NCI-H2171 treated with DMSO at 0.1 percent for 48 hours (cell line): Measurements from ENCODE around the gene PRDM16.

ENCODE experiments used
- DNase-seq: peaks from one replicate; lab custom pipeline; 2025; lab: John Stamatoyannopoulos, UW

The PRDM16 gene

GRCh38 chr1:3373700-3374405 lies 304.9 kb downstream of the PRDM16 start:
- DNase-seq: no peak

GRCh38 chr1:3375245-3375644 lies 306.2 kb downstream of the PRDM16 start:
- no peak for DNase-seq

GRCh38 chr1:3377166-3377565 lies 308.2 kb downstream of the PRDM16 start:
- DNase-seq: no peak

GRCh38 chr1:3377604-3378279 lies 308.7 kb downstream of the PRDM16 start:
- no peak for DNase-seq

- no peak for DNase-seq
These were observed 309.6 kb downstream of the PRDM16 start for GRCh38 chr1:3378411-3379208.

GRCh38 chr1:3379934-3380333 lies 310.9 kb downstream of the PRDM16 start:
- no peak for DNase-seq

GRCh38 chr1:3380469-3380868 lies 311.5 kb downstream of the PRDM16 start:
- DNase-seq: no peak

- DNase-seq: no peak
These were observed 312.9 kb downstream of the PRDM16 start for GRCh38 chr1:3381901-3382300.

GRCh38 chr1:3382326-3383057 lies 313.5 kb downstream of the PRDM16 start:
- no peak for DNase-seq

- no peak for DNase-seq
These were observed 314.7 kb downstream of the PRDM16 start for GRCh38 chr1:3383679-3384078.

GRCh38 chr1:3384407-3384806 lies 315.4 kb downstream of the PRDM16 start:
- no peak for DNase-seq

- no peak for DNase-seq
These were observed 317.4 kb downstream of the PRDM16 start for GRCh38 chr1:3386205-3387002.

- no peak for DNase-seq
These were observed 318.4 kb downstream of the PRDM16 start for GRCh38 chr1:3387401-3387800.

GRCh38 chr1:3389093-3389833 lies 320.3 kb downstream of the PRDM16 start:
- peak; percentile 34 for DNase-seq

GRCh38 chr1:3390291-3390690 lies 321.3 kb downstream of the PRDM16 start:
- DNase-seq: no peak

GRCh38 chr1:3391711-3392110 lies 322.7 kb downstream of the PRDM16 start:
- no peak for DNase-seq

GRCh38 chr1:3393024-3393986 lies 324.3 kb downstream of the PRDM16 start:
- no peak for DNase-seq

- DNase-seq: no peak
These were observed 325.3 kb downstream of the PRDM16 start for GRCh38 chr1:3393987-3394920.
